Measurements from ENCODE around the gene FMN2.
"Not testable (repeated sequence)": the region's sequence is repeated elsewhere in the genome, so short reads cannot be mapped to it uniquely, and the experiment has no call there.

Gene FMN2

DNA sequence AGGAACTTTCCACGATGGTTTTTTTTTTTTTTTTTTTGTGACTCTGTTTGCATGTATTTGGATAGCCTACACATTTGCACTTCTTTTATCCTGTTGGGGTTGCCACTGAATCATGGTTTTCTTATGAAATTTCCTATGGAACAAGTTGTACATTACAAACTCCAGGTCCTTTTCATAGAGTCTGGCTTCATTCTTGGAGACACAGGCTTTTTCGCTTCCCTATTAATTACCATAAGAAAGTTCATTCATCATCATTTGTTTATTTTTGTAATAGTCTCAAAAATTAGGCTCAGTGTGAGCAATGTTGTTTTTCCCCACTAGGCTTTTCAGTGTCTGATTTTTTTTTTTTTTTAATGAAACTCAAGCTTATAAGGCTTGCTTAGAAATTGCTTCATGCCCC lies 179.4 kb downstream of the FMN2 start:
- no peak for DNase-seq

- DNase-seq, result no peak
Measured at GRCh38 chr1:240274569-240274968, 182.9 kb downstream of the FMN2 start.

DNA sequence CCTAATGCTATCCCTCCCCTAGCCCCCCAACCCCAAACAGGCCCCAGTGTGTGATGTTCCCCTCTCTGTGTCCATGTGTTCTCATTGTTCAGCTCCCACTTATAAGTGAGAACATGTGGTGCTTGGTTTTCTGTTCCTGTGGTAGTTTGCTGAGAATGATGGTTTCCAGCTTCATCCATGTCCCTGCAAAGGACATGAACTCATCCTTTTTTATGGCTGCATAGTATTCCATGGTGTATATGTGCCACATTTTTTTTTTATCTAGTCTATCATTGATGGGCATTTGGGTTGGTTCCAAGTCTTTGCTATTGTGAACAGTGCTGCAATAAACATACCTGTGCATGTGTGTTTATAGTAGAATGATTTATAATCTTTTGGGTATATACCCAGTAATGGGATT lies 183.5 kb downstream of the FMN2 start:
- not testable (repeated sequence) for DNase-seq

- no peak for DNase-seq
Measured at GRCh38 chr1:240278082-240278481, 186.4 kb downstream of the FMN2 start.

DNA sequence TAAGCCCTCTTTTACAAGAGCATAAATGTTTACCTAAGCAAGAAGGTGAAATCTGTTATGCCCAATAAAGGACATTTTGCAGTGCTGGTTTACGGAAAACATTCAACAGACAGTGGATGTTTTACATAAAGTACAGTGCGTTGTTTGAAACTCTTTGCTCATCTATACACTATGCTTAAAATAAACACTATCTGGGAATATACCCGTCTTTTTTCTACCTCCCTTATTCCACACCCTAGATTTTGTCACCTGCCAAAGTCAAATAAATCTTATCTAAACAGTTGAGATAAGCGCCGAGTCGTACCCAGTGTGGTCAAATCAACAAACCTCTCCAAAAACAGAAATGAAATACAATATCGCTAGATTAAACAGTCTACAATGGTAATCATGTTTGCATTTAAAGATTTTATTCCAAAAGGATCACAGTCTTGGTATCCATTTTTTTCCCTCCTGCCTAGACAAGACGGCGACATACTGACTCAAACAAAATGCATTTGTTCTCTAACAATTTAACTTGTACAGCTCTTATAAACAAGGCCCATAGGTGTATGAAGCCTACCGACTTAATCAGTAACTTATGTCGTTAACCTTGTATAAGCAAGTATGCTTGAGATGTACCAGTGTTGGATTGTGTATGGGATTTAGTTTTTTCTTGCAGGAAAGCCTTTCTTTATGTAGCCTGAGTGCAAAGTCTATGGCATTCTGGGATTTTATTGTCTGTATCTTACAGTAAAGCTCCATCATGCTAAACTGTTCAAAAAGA lies 189.1 kb downstream of the FMN2 start:
- no peak for DNase-seq

- DNase-seq, result no peak
Measured at GRCh38 chr1:240282061-240282830, 190.6 kb downstream of the FMN2 start.

DNA sequence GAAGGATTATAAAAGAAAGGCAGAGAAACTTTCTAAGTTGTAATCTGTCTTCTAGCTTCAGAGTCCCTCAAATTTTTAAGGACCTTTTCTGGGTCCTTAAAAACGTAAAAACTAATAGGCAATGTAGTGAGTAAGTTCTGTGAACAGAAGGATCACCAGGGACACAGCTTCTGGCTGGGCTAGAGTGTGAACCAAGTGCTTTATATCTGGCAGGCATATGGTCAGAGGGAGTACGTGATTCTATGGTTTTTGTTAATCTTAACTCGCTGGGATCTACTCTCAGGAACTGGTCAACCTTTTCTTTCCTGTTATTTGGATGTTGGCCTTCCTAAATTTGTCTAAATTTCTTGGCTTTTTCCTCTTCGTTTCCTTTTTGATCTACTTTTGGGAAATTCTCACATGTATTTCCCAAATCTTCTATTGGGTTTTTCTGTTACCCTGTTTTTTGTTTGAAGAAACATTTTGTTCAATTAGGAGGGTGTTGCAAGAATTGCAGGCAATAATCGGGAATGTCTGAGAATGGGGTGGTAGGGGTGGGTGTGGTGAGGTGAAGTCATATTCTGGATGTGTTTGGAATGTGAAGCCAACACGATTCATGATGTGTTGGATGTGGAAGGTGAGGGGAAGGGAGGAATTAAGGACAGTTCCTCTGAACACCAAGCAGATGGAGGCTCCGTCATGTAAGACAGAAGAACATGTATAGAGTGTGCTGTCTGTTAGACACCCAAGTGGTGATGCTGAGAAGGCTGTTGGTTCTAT lies 193.2 kb downstream of the FMN2 start:
- DNase-seq, result no peak

GRCh38 chr1:240285540-240285939 lies 193.9 kb downstream of the FMN2 start:
- DNase-seq, result no peak

DNA sequence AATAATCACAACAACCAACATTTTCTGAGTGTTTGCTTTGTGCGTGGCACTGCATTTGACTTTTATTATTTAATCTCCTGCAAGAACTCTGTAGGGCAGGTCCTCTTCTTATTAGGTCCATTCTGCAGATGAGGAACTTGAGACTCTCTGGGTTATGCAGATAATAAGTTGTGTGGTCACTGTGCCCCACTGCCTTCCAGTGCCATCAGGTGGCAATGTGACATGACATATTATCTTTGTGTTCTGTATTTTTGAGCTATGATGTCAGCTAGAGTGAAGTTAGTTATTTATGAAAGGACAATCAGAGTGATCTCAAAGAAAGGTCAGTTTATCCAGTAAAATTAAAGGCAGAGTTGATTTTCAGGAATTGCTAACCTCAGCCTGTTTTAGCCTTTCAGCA lies 196.0 kb downstream of the FMN2 start:
- DNase-seq, result no peak

- DNase-seq, result no peak
Measured at GRCh38 chr1:240293706-240294105, 202.0 kb downstream of the FMN2 start.

GRCh38 chr1:240294566-240294965 lies 202.9 kb downstream of the FMN2 start:
- DNase-seq, result no peak

DNA sequence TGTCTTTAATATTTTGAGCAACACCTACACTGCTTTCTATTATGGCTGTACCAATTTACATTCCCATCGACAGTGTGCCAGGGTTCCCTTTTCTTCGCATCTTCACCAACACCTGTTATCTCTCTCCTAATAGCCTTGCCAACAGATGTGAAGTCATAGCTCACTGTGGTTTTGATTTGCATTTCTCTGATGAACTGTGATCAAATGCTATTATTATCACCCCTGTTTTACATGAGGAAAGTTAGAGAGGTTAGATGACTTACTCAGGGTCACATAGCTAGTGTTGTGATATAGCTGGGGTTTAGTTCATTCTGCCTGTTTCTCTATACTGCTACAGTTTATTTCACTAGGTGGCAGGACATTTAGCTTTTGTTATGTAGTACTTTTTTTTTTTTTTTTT lies 204.1 kb downstream of the FMN2 start:
- DNase-seq, result no peak

GRCh38 chr1:240304466-240304865 lies 212.8 kb downstream of the FMN2 start:
- DNase-seq, result no peak

DNA sequence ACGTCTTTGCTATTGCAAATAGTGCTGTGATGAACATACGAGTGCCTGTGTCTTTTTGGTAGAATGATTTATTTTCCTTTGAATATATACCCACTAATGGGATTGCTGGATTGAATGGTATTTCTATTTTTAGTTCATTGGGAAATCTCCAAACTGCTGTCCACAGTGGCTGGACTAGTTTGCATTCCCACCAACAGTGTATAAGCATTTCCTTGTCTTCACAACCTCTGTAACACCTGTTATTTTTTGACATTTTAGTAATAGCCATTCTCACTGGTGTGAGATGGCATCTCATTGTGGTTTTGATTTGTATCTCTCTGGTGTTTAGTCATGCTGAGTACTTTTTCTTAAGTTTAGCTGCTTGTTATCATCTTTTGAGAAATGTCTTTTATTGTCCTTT lies 215.0 kb downstream of the FMN2 start:
- no peak for DNase-seq

DNA sequence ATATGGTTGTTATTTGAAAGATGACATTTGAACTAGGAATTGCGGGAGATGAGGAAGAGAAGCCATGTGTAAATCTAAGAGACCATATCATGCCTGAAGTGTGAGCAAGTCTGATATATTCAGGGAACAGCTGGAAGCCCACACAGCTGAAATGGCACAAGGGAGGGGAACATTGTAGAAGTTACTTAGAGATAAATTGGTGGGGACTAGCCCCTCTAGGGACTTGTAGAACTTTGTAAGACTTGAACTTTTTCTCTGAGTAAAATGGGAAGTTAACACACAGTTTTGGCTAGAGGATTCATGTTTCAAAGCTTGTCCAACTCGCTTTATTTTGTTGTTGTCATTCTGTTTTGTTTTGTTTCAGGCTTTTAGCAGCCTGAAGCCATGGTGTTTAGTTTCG lies 216.4 kb downstream of the FMN2 start:
- DNase-seq, result no peak

GRCh38 chr1:240309769-240310168 lies 218.1 kb downstream of the FMN2 start:
- DNase-seq, result no peak

DNA sequence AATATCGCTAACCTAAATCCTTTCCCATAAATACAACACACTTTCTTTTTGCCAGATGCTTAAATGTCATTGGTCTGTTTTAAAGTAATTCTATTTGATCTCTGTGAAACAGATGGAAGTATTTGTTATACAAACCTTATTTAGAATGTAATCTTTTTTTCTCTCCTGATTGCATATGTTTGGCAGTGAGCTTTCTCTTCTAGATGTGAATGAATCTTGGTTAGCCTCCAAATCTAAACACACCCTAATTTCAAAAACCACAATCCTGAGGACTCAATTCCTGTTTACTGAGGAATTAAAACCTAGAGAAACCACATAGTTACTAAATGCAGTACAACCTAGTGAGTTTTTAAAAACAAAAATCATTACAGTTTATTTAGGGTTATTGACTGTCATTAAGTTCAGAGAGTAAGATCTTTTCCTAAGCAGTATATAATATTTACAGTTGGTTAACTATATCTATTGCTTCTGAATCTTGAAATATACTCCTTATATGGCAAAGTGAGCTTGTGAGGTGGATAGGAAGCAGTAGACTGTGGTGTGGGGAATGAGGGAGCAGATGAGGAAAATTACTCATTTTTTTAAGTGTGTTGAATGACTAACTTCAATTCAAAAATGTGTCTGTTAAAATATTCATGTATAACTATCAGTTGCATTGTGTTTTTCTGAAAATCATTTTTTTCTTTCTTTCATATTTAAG lies 218.7 kb downstream of the FMN2 start:
- no peak for DNase-seq

DNA sequence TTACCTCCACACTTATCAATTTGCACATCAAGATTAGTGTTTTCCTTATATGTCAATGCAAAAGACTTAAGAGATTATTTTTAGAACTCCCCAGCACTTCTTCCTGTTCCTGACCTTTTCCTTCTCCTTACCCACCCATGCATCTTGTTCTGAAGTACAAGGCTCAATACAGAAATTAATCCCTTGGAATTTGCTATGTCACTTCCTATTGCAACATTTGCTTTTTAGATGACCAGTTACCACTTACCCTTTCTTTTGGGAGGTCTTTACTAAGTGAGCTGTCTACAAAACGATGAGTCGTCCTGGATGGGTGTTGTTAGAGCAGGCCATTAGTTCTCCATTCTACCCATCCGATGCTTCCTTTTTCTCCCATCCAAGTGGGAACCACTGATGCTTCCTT lies 221.2 kb downstream of the FMN2 start:
- no peak for DNase-seq

DNA sequence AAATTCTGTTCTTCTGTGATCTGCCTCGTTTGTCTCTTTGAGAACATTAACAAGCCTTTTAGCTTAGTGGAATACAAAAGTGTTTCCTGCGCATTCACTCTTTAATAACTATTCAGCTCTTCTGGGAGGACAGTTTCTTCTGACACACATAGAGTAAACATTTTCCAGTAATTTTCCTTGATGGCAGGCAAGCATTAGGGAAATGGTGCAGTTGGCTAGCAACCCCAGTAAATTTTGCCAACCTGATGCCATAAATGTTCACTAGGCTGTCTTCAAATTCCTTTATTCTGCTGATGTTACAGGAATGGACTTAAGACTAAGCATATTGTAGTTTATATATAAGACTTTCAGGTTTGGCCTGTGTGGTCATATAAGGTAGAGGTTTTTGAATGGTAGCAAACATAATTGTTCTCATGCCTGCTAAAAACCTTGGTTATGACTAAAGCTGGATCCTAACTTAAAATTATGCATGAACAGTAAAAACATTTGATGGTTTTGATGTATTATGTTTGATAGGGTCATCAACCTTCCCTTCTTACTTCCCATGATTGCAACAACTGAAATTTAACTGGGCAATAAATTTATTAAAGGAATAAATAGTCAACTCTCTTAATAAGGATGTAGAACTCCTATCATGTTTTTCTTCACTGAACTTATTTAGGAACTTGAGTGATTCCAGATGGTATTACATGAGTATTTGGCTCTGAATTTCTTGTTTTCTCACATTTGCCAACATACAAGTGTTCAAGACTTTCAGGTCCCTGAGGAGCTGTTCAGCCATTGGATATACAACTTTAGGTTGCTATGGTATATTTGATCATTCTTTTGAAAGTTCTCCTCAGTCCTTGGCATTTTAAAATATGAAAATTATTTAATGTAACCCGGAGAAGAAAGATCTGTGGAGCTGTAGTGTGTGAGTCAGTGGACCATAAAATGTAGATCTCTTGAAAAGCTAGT lies 223.4 kb downstream of the FMN2 start:
- no peak for DNase-seq

DNA sequence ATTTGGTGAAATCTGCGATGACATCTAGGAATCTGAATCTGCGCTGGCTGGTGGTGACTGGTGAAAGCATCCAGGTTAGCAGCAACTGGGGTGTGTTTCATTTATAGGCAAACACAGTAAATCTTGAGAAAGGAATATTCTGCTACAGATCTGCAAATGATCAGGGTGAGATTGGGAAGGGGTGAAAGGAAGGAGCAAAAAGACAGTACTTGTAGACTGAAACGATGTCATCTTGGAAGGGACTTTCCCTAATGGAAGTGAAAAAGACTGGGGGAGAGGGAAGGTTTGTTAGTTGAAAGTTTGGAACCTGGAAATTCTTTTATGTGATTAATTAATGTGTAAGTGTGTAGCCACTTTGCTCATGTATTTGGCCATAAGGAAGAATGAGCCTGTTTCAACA lies 228.3 kb downstream of the FMN2 start:
- no peak for DNase-seq

DNA sequence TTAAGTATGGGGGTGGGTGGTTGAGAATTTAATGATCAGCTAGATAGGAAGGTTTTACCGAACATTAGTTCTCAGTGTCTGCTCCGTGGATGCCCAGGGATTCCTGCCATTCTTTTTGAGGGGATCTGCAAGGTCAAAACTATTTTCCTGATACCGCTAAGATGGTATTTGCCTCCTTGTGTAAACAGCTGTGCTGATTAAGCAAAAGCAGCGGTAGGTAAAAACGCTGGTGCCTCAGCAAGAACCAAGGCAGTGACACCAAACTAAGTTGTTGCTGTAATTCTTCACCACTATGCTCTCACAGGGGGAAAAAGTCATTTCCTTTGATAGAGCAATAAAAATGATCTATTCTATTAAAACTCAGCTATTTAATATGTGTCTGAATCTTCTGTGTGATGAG lies 229.0 kb downstream of the FMN2 start:
- no peak for DNase-seq

DNA sequence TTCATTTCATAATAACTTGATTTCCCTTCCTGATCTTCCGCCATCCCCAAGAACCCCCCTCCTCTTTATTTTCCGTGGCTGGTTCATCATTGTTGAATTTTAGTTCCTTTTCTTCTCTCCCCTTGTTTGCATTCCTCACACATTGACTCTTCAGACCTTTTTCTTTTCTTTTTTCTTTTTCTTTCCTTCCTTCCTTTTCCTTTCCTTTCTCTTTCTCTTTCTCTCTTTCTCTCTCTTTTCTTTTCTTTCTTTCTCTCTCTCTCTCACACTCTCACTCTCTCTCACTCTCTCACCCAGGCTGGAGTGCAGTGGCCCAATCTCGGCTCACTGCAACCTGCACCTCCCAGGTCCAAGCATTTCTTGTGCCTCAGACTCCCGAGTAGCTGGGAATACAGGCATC lies 231.3 kb downstream of the FMN2 start:
- no peak for DNase-seq
